Bronchial epithelial cell (primary cell): ENCODE measurements around the gene CEP170. TPM values are rescaled to one million over a fixed set of nuclear protein-coding genes. Genes with fewer than 3 reads are reported as not detected.
A peak's percentile ranks its signal among the peaks of the same experiment; 100 is the strongest.
"Not testable (repeated sequence)": the region's sequence is repeated elsewhere in the genome, so short reads cannot be mapped to it uniquely, and the experiment has no call there.

Experiments used
- DNase-seq: peaks from one replicate; pipeline ENCODE4 v3.0.0-alpha.2; 2010; ENCODE audit warnings: low read depth
- FAIRE-seq: peaks from 2 replicates; lab custom pipeline; 2011; peaks lifted over from hg19 to GRCh38; lab: Jason Lieb, UNC
- H3K27me3 ChIP-seq: 2 replicates; pipeline ENCODE4 v1.5.1; 2011; ENCODE audit warnings: low read length; ENCODE audit not compliant: control insufficient read depth, insufficient read depth
- H3K36me3 ChIP-seq: 2 replicates; pipeline ENCODE4 v1.5.1; 2011; ENCODE audit warnings: low read length; ENCODE audit not compliant: control insufficient read depth, insufficient read depth
- H3K4me3 ChIP-seq: 2 replicates; pipeline ENCODE4 v1.5.1; 2011; ENCODE audit warnings: mild to moderate bottlenecking, low read depth, low read length, control low read depth
- CTCF ChIP-seq: IDR thresholded peaks from 2 replicates; pipeline ENCODE4 v1.5.1; 2011; ENCODE audit warnings: mild to moderate bottlenecking, moderate library complexity, low read length, control low read depth, inconsistent platforms; ENCODE audit not compliant: insufficient read depth, severe bottlenecking
- total RNA-seq: library from RNA; depleted of rRNA; stranded (reverse); fragments of >200 nt; gene quantifications from 2 replicates; pipeline ENCODE4 v1.2.1, GENCODE V29; 2014

The CEP170 gene
- total RNA-seq, 1 donor from 2014 or later, result 21.6 TPM

GRCh38 chr1:243230914-243231313, 24.2 kb downstream of the CEP170 start:
- FAIRE-seq (no peak), DNase-seq (peak; percentile 32)
- Histone ChIP-seq H3K36me3 (peaks cover 2% of the 10 kb centered on the region), H3K4me3 (no peak overlapping the region), H3K27me3 (no peaks in the 10 kb centered on the region)
- no peak for TF ChIP-seq CTCF

GRCh38 chr1:243229526-243229925, 25.6 kb downstream of the CEP170 start:
- Histone ChIP-seq H3K27me3 (no peaks in the 10 kb centered on the region), H3K36me3 (peaks cover 2% of the 10 kb centered on the region), H3K4me3 (no peak overlapping the region)
- TF ChIP-seq CTCF, result no peak
- FAIRE-seq, result no peak
- DNase-seq, result no peak

GRCh38 chr1:243227622-243228021, 27.5 kb downstream of the CEP170 start:
- H3K36me3 ChIP-seq, result peaks cover 2% of the 10 kb centered on the region
- no peaks in the 10 kb centered on the region for H3K27me3 ChIP-seq
- no peak for DNase-seq
- no peak for FAIRE-seq
- no peak overlapping the region for H3K4me3 ChIP-seq
- TF ChIP-seq CTCF, result no peak

GRCh38 chr1:243218059-243218458, 37.0 kb downstream of the CEP170 start:
- Histone ChIP-seq H3K27me3 (no peaks in the 10 kb centered on the region), H3K36me3 (no peaks in the 10 kb centered on the region), H3K4me3 (no peak overlapping the region)
- TF ChIP-seq CTCF, result no peak
- no peak for FAIRE-seq
- no peak for DNase-seq

- H3K36me3 ChIP-seq, result no peaks in the 10 kb centered on the region
- H3K27me3 ChIP-seq, result no peaks in the 10 kb centered on the region
- no peak for TF ChIP-seq CTCF
- FAIRE-seq (no peak), DNase-seq (no peak)
- H3K4me3 ChIP-seq, result no peak overlapping the region
These were observed 37.7 kb downstream of the CEP170 start for GRCh38 chr1:243217349-243217748.

GRCh38 chr1:243216741-243217140, 38.3 kb downstream of the CEP170 start:
- no peak overlapping the region for H3K4me3 ChIP-seq
- DNase-seq (no peak), FAIRE-seq (no peak)
- no peak for TF ChIP-seq CTCF
- no peaks in the 10 kb centered on the region for H3K27me3 ChIP-seq
- H3K36me3 ChIP-seq, result no peaks in the 10 kb centered on the region

- not testable (repeated sequence) for H3K27me3 ChIP-seq, DNase-seq, H3K36me3 ChIP-seq, FAIRE-seq, H3K4me3 ChIP-seq
These were observed 39.7 kb downstream of the CEP170 start for GRCh38 chr1:243215276-243215875.
